Measurements from ENCODE around the gene MISP3. TPM values are rescaled to one million over a fixed set of nuclear protein-coding genes. Genes with fewer than 3 reads are reported as not detected.

Gene MISP3
- total RNA-seq, 2 donors from 2014 or later: 21.1 to 25.7 TPM

- WGBS, 2 donors: 0 to 1% methylated on average over 5 to 48 of the region's 61 CpGs
- intact Hi-C loops (cut with DNase I): no loop called here
- no peaks in the 10 kb centered on the region for H3K9me3 ChIP-seq
- ATAC-seq (peak; percentile 5), DNase-seq (peak; percentile 59 to 90 (median 72))
- H3K27me3 ChIP-seq: no peaks in the 10 kb centered on the region
- TF ChIP-seq POLR2A (IDR thresholded peaks at IDR 0.05) (peak; percentile 31 to 76 (median 71)), CTCF (IDR thresholded peaks at IDR 0.05) (peak in 1 of 7 experiments; percentile 12)
- H3K4me1 ChIP-seq: peaks cover 49% of the 10 kb centered on the region
- H3K36me3 ChIP-seq (replicated peaks in 1 of 2; ENCODE audit: insufficient read depth in 1 of 2, low read depth in 2 of 2): no peaks in the 10 kb centered on the region
- peak overlapping the region; percentile 91 to 99 (median 96) for H3K27ac ChIP-seq
- H3K4me3 ChIP-seq: peak overlapping the region in 1 of 2 donors; percentile 33
Observed at GRCh38 chr19:14118165-14119051, 45.8 kb downstream of the MISP3 start.

- 21% methylated on average over 3 of the region's 3 CpGs for WGBS, 2 donors
- Histone ChIP-seq H3K4me1 (peaks cover 41% of the 10 kb centered on the region), H3K27me3 (no peaks in the 10 kb centered on the region), H3K36me3 (replicated peaks in 1 of 2; ENCODE audit: insufficient read depth in 1 of 2, low read depth in 2 of 2) (no peaks in the 10 kb centered on the region), H3K9me3 (no peaks in the 10 kb centered on the region), H3K27ac (peak overlapping the region; percentile 91 to 99 (median 96)), H3K4me3 (no peak overlapping the region)
- intact Hi-C loops (cut with DNase I): no loop called here
- DNase-seq (no peak), ATAC-seq (no peak)
- TF ChIP-seq POLR2A (IDR thresholded peaks at IDR 0.05) (no peak), CTCF (IDR thresholded peaks at IDR 0.05) (no peak)
Observed at GRCh38 chr19:14119146-14119545, 46.6 kb downstream of the MISP3 start.

GRCh38 chr19:14119644-14120496, 47.3 kb downstream of the MISP3 start:
- H3K27me3 ChIP-seq: no peaks in the 10 kb centered on the region
- no peak for ATAC-seq
- H3K4me3 ChIP-seq: no peak overlapping the region
- no peak for TF ChIP-seq POLR2A (IDR thresholded peaks at IDR 0.05)
- TF ChIP-seq CTCF (IDR thresholded peaks at IDR 0.05): no peak
- peaks cover 34% of the 10 kb centered on the region for H3K4me1 ChIP-seq
- H3K27ac ChIP-seq: peak overlapping the region in 3 of 4 donors; percentile 96 to 99 (median 96)
- no peak for DNase-seq
- no peaks in the 10 kb centered on the region for H3K9me3 ChIP-seq
- H3K36me3 ChIP-seq (replicated peaks in 1 of 2; ENCODE audit: insufficient read depth in 1 of 2, low read depth in 2 of 2): no peaks in the 10 kb centered on the region
- WGBS, 2 donors: 83 to 90% methylated on average over 6 of the region's 7 CpGs
- intact Hi-C loops (cut with DNase I): no loop called here

GRCh38 chr19:14120497-14120780, 47.9 kb downstream of the MISP3 start:
- Histone ChIP-seq H3K4me3 (no peak overlapping the region), H3K27ac (peak overlapping the region in 1 of 4 donors; percentile 96), H3K4me1 (peaks cover 31% of the 10 kb centered on the region), H3K9me3 (no peaks in the 10 kb centered on the region), H3K27me3 (no peaks in the 10 kb centered on the region), H3K36me3 (replicated peaks in 1 of 2; ENCODE audit: insufficient read depth in 1 of 2, low read depth in 2 of 2) (no peaks in the 10 kb centered on the region)
- DNase-seq (no peak), ATAC-seq (no peak)
- intact Hi-C loops (cut with DNase I): no loop called here
- whole genome bisulfite sequencing, 2 donors: 90 to 96% methylated on average over 5 to 7 of the region's 7 CpGs
- TF ChIP-seq CTCF (IDR thresholded peaks at IDR 0.05): no peak
- no peak for TF ChIP-seq POLR2A (IDR thresholded peaks at IDR 0.05)

All from body of pancreas (tissue), 4 donors.